ENCODE results near the gene HID1.

DNA sequence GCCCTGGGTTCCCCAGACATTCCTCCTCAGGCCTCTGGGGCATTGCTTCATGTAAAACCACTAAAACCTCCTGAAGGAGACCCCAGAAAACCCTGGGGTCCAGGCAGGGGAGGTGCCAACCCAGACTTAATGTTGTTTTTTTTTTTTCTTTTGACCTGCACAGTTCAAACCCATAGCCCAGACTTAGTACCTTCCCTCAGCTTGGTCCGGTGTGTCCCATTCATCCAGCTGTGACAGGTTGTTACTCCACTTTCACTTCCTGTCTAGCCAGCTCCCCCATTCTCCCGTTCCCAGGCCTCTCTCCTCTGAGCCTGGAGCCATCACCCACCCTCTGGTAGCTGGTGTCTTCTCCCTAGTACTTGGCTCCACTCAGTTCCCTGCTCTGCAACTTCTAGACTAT is 19.7 kb upstream of the HID1 start:
- TF ChIP-seq POLR2AphosphoS5 (IDR thresholded peaks at IDR 0.05) (no peak), RAD21 (conservative IDR thresholded peaks at IDR 0.05) (no peak), SMC3 (conservative IDR thresholded peaks at IDR 0.05; ENCODE audit: poor library complexity) (no peak), EZH2 (IDR thresholded peaks at IDR 0.05; ENCODE audit: borderline replicate concordance, insufficient read depth, low read length, poor library complexity, severe bottlenecking) (no peak), EP300 (conservative IDR thresholded peaks at IDR 0.05; ENCODE audit: poor library complexity, severe bottlenecking) (no peak), TAF1 (IDR thresholded peaks at IDR 0.05; ENCODE audit: low read depth) (no peak)
- TF ChIP-seq, protein P1, sequence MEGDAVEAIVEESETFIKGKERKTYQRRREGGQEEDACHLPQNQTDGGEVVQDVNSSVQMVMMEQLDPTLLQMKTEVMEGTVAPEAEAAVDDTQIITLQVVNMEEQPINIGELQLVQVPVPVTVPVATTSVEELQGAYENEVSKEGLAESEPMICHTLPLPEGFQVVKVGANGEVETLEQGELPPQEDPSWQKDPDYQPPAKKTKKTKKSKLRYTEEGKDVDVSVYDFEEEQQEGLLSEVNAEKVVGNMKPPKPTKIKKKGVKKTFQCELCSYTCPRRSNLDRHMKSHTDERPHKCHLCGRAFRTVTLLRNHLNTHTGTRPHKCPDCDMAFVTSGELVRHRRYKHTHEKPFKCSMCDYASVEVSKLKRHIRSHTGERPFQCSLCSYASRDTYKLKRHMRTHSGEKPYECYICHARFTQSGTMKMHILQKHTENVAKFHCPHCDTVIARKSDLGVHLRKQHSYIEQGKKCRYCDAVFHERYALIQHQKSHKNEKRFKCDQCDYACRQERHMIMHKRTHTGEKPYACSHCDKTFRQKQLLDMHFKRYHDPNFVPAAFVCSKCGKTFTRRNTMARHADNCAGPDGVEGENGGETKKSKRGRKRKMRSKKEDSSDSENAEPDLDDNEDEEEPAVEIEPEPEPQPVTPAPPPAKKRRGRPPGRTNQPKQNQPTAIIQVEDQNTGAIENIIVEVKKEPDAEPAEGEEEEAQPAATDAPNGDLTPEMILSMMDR (IDR thresholded peaks at IDR 0.05; ENCODE audit: poor library complexity, severe bottlenecking), result no peak
- TF ChIP-seq, protein P2, sequence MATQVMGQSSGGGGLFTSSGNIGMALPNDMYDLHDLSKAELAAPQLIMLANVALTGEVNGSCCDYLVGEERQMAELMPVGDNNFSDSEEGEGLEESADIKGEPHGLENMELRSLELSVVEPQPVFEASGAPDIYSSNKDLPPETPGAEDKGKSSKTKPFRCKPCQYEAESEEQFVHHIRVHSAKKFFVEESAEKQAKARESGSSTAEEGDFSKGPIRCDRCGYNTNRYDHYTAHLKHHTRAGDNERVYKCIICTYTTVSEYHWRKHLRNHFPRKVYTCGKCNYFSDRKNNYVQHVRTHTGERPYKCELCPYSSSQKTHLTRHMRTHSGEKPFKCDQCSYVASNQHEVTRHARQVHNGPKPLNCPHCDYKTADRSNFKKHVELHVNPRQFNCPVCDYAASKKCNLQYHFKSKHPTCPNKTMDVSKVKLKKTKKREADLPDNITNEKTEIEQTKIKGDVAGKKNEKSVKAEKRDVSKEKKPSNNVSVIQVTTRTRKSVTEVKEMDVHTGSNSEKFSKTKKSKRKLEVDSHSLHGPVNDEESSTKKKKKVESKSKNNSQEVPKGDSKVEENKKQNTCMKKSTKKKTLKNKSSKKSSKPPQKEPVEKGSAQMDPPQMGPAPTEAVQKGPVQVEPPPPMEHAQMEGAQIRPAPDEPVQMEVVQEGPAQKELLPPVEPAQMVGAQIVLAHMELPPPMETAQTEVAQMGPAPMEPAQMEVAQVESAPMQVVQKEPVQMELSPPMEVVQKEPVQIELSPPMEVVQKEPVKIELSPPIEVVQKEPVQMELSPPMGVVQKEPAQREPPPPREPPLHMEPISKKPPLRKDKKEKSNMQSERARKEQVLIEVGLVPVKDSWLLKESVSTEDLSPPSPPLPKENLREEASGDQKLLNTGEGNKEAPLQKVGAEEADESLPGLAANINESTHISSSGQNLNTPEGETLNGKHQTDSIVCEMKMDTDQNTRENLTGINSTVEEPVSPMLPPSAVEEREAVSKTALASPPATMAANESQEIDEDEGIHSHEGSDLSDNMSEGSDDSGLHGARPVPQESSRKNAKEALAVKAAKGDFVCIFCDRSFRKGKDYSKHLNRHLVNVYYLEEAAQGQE (IDR thresholded peaks at IDR 0.05; ENCODE audit: borderline replicate concordance), result no peak

Data from neural cell (in vitro differentiated cells).